NCI-H460 (cell line): ENCODE data around the gene MAPK14. TPM values are rescaled to one million over a fixed set of nuclear protein-coding genes. Genes with fewer than 3 reads are reported as not detected.

Source experiments
- DNase-seq: peaks from one replicate; pipeline ENCODE4 v3.0.0-alpha.2; 2016; ENCODE audit warnings: low read depth; ENCODE audit errors: extremely low read depth
- total RNA-seq: library from RNA; depleted of rRNA; stranded (reverse); fragments of >200 nt; shearing (Covaris generic); gene quantifications from 2 replicates; pipeline ENCODE4 v1.2.3, GENCODE V29; 2014

The MAPK14 gene
- total RNA-seq, 1 experiment from 2014 or later: 28.4 TPM

- no peak for DNase-seq
These were observed 6.8 kb downstream of the MAPK14 start for GRCh38 chr6:36034441-36034840.

DNA sequence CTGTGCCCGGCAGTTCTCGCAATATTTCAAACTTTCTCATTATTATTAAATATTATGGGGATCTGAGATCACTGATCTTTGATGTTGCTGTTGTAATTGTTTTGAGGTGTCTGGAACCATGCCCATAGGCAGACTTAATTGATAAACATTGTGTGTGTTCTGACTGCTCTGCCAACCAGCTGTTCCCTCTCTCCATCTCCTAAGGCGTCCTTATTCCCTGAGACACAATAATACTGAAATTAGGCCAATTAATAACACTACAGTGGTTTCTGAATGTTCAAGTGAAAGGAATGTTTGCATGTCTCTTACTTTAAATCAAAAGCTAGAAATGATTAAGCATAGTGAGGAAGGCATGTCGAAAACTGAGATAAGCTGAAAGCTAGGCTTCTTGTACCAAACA lies 7.6 kb downstream of the MAPK14 start:
- DNase-seq: no peak

DNA sequence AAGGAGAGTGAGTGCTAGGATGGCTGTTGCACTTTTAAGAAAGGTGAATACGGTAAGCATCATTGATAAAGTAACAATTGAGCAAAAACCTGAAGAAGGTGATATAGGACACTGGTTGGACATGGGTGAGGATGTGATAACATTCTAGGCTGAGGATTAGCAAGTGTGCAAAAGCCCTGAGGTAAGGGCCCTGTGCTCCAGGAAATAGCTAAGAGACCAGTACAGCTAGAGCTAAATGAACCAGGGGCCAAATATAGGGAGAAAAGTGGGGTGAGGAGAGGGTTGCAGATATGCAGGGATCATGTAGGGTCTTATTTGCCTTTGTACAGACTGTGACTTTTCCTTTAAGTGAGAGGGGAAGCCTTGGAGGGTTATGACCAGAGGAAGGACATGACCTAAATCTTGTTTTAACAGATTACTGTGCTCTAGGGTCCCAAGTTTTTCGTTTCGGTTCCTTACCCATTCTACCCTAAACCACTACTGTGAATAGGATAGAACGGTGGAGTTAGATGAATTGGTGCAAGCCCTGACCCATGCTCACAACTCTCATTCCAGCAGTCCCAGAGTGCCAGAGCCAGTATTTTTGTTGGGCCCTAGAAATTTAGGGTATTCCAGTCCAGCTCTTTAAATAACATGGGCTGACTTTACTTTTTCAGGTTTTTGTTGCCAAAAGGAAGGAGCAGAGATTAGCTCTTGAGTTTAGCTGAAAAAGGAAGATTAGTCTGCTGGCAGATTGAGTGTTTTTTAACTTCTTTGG lies 10.7 kb downstream of the MAPK14 start:
- DNase-seq: no peak

GRCh38 chr6:36039112-36039511 lies 11.5 kb downstream of the MAPK14 start:
- DNase-seq: no peak

DNA sequence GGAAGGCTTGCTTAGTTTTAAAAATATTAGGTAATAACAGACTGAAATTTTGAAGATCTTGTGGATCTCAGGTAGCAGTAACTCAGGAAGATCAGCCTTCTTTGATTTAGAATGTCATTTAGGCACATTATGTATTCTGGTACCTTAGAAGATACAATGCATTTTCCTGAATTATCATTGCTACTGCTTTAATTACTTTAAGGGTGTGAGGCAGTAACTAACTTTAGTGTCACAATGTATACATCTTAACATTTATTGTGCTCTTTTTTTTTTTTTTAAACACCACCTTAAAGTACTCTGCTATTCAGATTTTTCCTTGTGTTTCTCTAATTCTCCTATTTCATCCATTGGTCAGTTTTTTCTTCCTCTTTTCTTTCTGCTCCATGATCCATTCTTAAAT lies 13.3 kb downstream of the MAPK14 start:
- DNase-seq: no peak

- no peak for DNase-seq
These were observed 15.1 kb downstream of the MAPK14 start for GRCh38 chr6:36042618-36043260.

GRCh38 chr6:36049582-36049981 lies 22.0 kb downstream of the MAPK14 start:
- DNase-seq: no peak

GRCh38 chr6:36050305-36050704 lies 22.7 kb downstream of the MAPK14 start:
- DNase-seq: no peak

DNA sequence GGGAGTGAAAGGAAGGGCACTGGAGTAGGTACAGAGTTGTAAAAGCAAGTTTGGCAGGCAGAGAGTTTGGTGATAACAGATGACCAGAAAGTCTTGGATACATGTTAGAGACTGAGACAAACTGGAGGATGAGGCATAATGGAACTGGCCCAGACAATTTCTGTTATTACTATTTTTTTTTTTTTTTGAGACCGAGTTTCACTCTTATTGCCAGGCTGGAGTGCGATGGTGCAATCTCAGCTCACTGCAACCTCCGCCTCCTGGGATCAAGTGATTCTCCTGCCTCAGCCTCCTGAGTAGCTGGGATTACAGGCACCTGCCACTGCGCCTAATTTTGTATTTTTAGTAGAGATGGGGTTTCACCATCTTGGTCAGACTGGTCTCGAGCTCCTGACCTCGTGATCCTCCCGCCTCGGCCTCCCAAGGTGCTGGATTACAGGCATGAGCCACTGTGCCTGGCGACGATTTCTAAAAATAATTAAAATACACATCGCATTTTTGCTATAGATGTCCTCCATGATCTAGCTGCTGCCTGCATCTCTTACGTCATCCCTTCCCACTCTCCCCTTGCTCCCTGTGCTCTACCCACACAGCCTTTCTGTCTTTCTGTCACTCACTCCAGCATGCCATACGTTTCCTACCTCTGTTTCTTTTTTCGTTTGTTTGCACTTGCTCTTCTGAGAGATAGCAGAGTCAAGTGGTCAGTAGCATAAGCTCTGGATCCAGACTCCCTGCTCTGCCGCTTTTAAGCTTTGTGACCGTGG lies 23.5 kb downstream of the MAPK14 start:
- no peak for DNase-seq

DNA sequence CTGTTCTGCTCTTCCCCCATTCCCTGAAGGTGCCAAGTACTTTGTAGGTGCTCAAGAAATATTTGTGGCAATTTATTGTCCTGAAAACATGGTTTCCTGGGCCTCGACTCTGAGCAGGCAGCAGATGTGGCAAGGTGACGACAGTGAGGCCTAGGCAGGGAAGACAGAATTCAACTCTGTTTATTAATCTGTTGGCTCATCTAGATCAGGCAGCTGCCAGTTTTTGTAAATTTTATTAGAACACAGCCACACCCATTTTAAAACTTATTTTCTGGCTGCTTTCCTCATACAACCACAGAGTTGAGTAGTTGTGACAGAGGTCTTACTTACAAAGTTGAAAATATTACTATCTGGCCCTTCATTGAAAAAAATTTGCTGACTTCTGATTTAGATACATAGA lies 24.5 kb downstream of the MAPK14 start:
- no peak for DNase-seq

DNA sequence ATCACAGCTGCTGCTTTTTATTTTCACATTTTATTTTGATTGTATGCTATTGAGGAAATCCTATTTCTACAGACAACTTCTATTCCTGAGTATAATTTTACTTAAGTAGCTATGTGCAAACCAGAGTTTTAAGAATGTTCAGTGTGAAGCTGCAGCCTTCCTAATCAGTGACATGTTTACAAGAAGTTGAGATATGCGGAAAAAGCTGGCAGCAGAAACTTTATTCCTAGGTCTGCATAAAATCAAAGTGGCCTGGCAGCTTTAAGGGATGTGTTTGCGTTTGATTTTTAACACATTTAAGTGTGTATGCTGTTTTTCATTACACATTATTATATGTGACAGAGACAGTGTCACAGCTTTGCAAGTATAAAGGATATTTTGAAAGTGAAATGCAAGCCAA lies 26.3 kb downstream of the MAPK14 start:
- DNase-seq: no peak

- DNase-seq: no peak
These were observed 26.8 kb downstream of the MAPK14 start for GRCh38 chr6:36054415-36054814.

DNA sequence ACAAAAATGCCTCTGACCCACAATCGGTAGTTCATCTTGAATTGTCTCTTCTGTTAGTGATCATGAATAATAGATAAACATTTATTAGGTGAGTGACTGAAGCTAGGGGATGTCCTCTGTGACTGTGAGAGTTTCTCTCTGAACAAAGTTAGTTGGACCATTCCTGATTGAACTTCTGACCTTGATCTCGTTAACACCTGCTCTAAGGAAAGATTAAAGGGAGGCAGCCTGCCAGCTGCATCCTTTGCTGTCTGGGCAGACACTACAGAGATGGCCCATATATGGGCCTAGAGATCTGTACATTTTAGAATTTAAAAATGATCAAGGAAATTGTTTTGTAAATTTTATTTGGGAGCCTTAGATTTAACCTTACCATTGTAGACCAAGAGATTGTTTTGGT lies 27.3 kb downstream of the MAPK14 start:
- DNase-seq: no peak

- no peak for DNase-seq
These were observed 28.6 kb downstream of the MAPK14 start for GRCh38 chr6:36056178-36056577.

- no peak for DNase-seq
These were observed 33.6 kb downstream of the MAPK14 start for GRCh38 chr6:36061236-36061635.

GRCh38 chr6:36062247-36062646 lies 34.6 kb downstream of the MAPK14 start:
- no peak for DNase-seq

DNA sequence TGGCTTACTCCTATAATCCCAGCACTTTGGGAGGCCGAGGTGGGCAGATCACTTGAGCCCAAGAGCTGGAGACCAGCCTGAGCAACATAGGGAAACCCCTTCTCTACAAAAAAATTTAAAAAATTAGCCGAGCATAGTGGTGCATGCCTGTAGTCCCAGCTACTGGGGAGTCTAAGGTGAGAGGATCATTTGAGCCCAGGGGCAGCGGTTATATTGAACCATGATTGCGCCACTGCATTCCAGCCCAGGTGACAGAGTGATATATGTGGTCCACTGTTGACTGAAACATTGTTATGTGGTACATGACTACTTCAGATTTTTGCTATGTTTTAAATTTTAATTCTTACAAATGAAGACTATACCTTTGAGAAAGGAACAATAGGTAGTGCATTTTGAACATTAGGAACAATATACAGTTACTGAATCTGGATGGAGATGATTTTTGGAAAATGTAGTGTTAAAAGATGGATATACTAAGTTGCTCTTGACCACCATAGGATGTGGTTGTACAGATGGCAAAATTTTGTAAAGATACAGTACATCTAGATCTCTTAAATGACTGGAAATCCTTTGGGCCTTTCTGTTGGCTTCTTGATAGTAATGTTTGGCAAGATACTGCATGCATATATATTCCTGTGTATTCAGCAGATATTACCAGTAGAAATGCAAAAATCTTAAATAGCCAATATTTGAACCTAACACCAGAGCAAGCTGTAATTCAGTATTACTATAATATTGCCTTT lies 35.9 kb downstream of the MAPK14 start:
- DNase-seq: no peak

GRCh38 chr6:36064770-36065396 lies 37.3 kb downstream of the MAPK14 start:
- no peak for DNase-seq

DNA sequence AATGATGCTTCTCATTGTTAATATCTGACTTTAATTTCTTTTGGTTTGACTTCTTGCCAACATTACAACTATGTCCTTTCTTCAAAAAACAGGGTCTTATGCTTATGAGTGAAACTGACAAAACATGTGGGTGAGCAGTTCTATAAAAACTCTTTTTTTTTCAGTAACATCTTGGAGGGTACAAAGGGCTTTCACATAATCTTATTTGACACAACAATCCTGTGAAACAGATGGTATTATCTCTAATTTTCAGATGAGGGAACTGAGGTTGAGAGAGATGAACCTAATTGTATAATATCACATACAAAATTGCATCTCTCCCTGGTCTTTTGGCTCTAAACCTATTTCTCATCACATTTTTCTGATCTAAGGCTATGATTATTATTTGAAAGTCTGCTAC lies 38.3 kb downstream of the MAPK14 start:
- no peak for DNase-seq

DNA sequence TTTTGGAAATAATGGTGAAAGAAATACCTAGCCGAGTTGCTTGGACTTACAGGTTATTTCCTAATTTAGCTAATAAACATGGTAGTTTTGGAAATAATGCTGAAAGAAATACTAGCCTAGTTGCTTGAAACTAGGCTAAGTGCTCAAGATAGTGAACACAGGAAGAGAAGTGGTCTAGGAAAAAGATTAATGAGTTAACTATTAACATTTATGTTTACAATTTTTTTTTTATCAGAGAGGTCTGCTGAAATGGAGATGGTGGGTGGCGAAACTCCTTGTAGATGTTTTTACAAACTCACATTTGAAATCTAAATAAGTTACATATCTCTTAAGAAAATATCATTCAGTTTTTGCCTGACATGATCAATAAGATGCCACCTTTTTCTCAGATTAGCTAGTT lies 39.2 kb downstream of the MAPK14 start:
- DNase-seq: no peak
